Measurements from ENCODE around the gene AGBL4.

AGBL4 gene

DNA sequence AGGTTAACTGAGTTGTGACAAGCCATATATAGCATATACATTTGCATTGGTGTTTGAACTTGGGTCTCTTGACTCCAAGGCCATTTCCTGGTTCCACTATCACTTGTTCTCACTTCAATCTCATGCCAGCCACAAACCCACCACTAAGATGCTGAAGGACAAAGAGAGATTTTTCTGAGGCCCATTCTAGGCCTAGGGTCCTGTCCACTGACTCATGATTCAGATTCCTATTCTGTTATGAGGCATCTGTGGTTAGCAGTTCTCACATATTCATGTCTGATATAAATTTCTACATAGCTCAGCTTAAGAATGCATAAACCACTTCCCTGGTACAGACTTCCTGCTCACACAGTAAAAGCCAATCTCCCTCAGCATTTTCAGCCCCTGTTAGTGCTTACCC is 921.0 kb downstream of the AGBL4 start:
- no peak overlapping the region for H3K27ac Mint-ChIP-seq
- no peaks in the 10 kb centered on the region for H3K27me3 Mint-ChIP-seq (ENCODE audit: low read depth)
- H3K36me3 Mint-ChIP-seq (ENCODE audit: low read depth): no peaks in the 10 kb centered on the region
- TF ChIP-seq, protein P1, sequence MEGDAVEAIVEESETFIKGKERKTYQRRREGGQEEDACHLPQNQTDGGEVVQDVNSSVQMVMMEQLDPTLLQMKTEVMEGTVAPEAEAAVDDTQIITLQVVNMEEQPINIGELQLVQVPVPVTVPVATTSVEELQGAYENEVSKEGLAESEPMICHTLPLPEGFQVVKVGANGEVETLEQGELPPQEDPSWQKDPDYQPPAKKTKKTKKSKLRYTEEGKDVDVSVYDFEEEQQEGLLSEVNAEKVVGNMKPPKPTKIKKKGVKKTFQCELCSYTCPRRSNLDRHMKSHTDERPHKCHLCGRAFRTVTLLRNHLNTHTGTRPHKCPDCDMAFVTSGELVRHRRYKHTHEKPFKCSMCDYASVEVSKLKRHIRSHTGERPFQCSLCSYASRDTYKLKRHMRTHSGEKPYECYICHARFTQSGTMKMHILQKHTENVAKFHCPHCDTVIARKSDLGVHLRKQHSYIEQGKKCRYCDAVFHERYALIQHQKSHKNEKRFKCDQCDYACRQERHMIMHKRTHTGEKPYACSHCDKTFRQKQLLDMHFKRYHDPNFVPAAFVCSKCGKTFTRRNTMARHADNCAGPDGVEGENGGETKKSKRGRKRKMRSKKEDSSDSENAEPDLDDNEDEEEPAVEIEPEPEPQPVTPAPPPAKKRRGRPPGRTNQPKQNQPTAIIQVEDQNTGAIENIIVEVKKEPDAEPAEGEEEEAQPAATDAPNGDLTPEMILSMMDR (IDR thresholded peaks at IDR 0.05; ENCODE audit: unreplicated experiment in 3 of 3): no peak
- H3K4me3 Mint-ChIP-seq: no peak overlapping the region
- no peaks in the 10 kb centered on the region for H3K4me1 Mint-ChIP-seq
- H3K9me3 Mint-ChIP-seq: peaks cover 28% of the 10 kb centered on the region

DNA sequence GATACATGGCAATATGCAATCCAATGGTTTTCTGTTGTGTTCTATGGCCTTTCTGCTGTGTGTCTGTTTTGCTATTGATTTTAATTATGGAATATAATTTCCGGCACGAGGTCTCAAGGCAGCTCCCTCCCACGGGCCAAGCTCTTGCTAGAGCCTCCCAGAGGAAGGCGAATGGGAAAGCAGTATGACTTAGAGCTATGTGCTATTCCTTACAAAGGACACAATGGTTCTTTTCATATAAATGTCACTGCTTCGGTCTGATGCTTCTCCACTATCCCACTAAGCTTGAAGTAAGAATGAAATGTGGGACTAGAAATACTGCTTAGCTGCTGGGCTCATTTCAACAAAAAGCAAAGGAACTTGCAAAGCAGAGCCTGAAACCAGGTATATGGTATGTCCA is 924.9 kb downstream of the AGBL4 start:
- TF ChIP-seq, protein P1 (IDR thresholded peaks at IDR 0.05; ENCODE audit: unreplicated experiment in 3 of 3): no peak

DNA sequence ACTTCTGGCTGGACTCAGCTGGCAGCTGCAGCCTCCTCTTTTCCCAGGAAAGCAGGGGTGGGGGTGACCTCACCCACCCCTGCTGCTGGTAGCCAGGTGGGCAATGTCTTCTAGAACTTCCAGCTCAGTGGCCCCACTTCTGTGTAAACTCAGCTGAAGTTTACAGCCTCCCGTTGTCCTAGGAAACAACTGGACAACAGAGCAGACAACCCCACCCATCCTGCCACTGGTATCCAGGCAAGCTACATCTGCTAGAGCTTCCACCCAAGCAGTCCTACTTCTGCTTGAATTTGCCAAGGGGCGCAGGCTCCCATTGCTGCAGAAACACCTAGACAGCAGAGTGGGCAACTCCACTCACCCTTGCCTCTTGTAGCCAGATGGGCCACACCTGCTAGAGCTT is 937.4 kb downstream of the AGBL4 start:
- no peaks in the 10 kb centered on the region for H3K36me3 Mint-ChIP-seq (ENCODE audit: low read depth)
- H3K4me3 Mint-ChIP-seq: no peak overlapping the region
- TF ChIP-seq, protein P1 (IDR thresholded peaks at IDR 0.05; ENCODE audit: unreplicated experiment in 3 of 3): no peak
- H3K27ac Mint-ChIP-seq: no peak overlapping the region
- no peaks in the 10 kb centered on the region for H3K27me3 Mint-ChIP-seq (ENCODE audit: low read depth)
- H3K9me3 Mint-ChIP-seq: peaks cover 45% of the 10 kb centered on the region
- H3K4me1 Mint-ChIP-seq: no peaks in the 10 kb centered on the region

More for the DNA sequence above, 924.9 kb downstream of the AGBL4 start:
- Mint-ChIP-seq H3K27ac (no peak overlapping the region), H3K4me3 (no peak overlapping the region), H3K27me3 (ENCODE audit: low read depth) (no peaks in the 10 kb centered on the region), H3K36me3 (ENCODE audit: low read depth) (no peaks in the 10 kb centered on the region), H3K9me3 (peaks cover 34% of the 10 kb centered on the region), H3K4me1 (no peaks in the 10 kb centered on the region)

GRCh38 chr1:49085079-49085478 is 938.7 kb downstream of the AGBL4 start:
- Mint-ChIP-seq H3K9me3 (peaks cover 48% of the 10 kb centered on the region), H3K36me3 (ENCODE audit: low read depth) (no peaks in the 10 kb centered on the region), H3K27ac (no peak overlapping the region), H3K4me1 (no peaks in the 10 kb centered on the region), H3K27me3 (ENCODE audit: low read depth) (no peaks in the 10 kb centered on the region), H3K4me3 (no peak overlapping the region)
- TF ChIP-seq, protein P1 (IDR thresholded peaks at IDR 0.05; ENCODE audit: unreplicated experiment in 3 of 3): no peak

GRCh38 chr1:49060766-49061165 is 963.0 kb downstream of the AGBL4 start:
- no peak overlapping the region for H3K4me3 Mint-ChIP-seq
- H3K36me3 Mint-ChIP-seq (ENCODE audit: low read depth): no peaks in the 10 kb centered on the region
- H3K27ac Mint-ChIP-seq: no peak overlapping the region
- H3K27me3 Mint-ChIP-seq (ENCODE audit: low read depth): no peaks in the 10 kb centered on the region
- H3K9me3 Mint-ChIP-seq: peaks cover 25% of the 10 kb centered on the region
- no peaks in the 10 kb centered on the region for H3K4me1 Mint-ChIP-seq
- TF ChIP-seq, protein P1 (IDR thresholded peaks at IDR 0.05; ENCODE audit: unreplicated experiment in 3 of 3): no peak

DNA sequence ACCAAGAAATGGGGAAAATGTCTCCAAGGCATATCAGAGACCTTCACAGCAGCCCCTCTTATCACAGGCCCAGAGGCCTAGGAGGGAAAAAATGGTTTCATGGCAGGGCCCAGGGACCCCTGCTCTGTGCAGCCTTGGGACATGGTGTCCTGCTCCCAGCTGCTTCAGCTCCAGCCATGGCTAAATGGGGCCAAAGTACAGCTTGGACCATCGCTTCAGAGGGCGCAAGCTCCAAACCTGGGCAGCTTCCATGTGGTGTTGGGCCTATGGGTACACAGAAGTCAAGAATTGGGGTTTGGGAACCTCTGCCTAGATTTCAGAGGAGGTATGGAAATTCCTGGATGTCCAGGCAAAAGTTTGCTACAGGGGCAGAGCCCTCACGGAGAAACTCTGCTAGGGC is 964.7 kb downstream of the AGBL4 start:
- TF ChIP-seq, protein P1 (IDR thresholded peaks at IDR 0.05; ENCODE audit: unreplicated experiment in 3 of 3): no peak
- H3K9me3 Mint-ChIP-seq: peaks cover 22% of the 10 kb centered on the region
- H3K4me3 Mint-ChIP-seq: no peak overlapping the region
- no peaks in the 10 kb centered on the region for H3K4me1 Mint-ChIP-seq
- no peak overlapping the region for H3K27ac Mint-ChIP-seq
- no peaks in the 10 kb centered on the region for H3K36me3 Mint-ChIP-seq (ENCODE audit: low read depth)
- no peaks in the 10 kb centered on the region for H3K27me3 Mint-ChIP-seq (ENCODE audit: low read depth)

All from nephron (organoid).